ENCODE data around the gene C9orf78.

C9orf78 gene, protein sequence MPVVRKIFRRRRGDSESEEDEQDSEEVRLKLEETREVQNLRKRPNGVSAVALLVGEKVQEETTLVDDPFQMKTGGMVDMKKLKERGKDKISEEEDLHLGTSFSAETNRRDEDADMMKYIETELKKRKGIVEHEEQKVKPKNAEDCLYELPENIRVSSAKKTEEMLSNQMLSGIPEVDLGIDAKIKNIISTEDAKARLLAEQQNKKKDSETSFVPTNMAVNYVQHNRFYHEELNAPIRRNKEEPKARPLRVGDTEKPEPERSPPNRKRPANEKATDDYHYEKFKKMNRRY

DNA sequence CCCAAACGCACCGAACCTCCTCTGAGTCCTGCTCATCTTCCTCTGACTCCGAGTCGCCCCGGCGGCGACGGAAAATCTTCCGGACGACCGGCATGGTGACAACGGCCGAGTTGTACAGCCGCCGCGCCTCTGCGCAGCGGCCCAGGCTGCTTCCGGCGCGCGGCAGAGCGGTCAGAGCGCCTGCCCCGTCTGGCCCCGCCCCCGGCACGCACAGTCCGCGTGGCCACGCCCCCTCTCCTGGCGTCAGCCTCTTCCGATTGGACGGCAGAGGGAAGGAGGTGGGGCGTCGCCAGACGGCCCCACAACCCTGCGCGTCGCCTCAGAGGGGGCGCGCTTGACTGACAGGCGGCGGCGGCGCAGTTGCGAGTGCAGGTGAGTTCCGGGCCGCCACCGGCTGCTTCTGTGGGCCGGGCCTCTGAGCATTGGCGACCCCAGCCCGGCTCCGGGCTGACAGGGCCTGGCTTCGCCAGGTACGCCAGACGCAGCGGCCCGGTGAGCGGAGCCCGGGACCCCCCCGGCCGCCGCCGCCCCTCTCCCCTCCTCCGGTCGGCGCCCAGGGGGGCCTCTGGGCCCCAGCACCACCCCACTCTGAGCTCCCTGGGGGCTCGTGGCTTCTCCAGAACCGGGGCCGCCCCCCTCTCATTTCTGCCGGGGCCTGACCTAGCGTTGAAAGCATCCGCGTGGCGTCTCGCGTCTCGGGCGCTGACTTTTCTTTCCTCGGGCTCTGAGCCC lies at the start of gene C9orf78, which contains the start of gene USP20:
TSS of gene C9orf78 (minus strand) at position 148 of the 732 bp plus-strand sequence. CDS start at position 94, 54 bp downstream.
TSS of gene USP20 (plus strand) at position 331 of the 732 bp plus-strand sequence. CDS start 17,098 bp downstream, outside the sequence.
- peak; percentile 75 for DNase-seq

DNA sequence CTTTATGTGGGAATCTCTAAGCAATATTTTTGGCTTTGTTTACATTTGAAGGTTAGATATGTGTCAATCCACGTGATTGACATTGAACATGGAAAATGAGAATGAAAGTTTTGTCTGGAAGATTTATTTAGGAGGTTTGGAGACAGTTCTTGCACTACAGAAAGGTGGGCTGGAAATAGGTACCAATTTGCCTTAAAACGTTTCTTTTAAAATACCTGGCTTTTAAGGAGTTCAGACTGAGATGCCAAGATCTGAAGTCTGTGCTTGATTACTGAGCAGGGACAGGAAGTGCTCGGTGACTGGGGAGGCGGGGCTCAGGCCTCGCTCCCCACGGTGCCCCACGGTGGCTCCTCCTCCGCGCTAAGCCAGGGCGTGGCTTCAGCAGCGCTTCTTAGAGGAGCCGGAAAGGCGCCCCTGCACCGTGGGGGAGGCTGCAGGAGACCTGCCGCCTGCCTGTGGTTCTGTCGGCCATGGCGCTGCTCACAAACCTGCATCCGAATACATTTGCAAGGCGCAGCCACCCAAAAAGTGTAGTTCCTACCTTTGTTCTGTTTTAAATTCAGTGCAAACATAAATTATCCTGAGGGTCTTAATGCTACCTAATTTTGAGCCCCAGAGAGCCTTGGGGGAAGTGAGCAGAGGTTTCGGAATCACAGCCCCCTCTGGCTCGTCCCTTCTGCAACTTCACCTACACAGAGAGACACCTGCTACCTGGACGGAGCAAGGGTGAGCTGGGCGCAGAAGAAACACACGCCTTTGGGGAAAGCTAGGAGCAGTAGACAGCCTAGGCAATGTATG lies 49.3 kb upstream of the C9orf78 start:
- DNase-seq = peak; percentile 59

DNA sequence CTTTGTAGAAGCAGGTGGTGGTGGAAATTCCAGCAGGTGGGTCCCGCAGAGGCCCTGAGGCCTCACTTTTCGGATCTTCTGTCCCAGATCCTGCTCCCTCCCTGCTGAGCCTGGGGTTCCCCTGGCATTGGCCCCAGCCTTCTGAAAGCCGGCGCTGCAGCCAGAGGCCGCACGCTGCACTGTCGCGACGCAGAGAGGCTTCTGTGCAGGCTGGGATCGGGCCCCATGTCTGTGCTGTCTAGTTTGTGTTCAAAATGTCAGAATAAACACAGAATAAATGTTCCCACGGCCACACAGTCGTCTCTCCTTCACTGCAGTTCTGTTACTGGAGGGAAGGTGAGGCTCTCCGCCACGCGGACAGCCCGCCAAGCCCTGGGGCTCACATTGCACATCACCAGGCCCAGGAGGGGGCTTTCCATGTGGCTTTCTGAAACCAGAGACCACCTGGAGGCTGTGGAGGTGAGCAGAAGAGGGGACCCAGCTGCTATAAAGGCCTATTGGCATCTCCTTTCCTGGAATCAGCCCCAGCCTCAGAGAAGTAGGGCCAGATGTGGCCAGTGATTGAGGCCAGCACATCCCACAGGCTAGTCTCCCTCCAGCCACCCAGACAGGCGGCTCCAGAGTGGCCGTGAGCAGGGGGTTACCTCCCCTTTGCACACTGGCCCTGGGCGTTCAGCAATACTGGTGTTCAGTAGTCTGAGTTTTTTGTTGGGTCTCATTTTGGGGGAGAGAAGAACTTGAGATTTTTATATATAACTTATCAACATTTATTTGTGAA lies 46.7 kb upstream of the C9orf78 start:
- DNase-seq = no peak

DNA sequence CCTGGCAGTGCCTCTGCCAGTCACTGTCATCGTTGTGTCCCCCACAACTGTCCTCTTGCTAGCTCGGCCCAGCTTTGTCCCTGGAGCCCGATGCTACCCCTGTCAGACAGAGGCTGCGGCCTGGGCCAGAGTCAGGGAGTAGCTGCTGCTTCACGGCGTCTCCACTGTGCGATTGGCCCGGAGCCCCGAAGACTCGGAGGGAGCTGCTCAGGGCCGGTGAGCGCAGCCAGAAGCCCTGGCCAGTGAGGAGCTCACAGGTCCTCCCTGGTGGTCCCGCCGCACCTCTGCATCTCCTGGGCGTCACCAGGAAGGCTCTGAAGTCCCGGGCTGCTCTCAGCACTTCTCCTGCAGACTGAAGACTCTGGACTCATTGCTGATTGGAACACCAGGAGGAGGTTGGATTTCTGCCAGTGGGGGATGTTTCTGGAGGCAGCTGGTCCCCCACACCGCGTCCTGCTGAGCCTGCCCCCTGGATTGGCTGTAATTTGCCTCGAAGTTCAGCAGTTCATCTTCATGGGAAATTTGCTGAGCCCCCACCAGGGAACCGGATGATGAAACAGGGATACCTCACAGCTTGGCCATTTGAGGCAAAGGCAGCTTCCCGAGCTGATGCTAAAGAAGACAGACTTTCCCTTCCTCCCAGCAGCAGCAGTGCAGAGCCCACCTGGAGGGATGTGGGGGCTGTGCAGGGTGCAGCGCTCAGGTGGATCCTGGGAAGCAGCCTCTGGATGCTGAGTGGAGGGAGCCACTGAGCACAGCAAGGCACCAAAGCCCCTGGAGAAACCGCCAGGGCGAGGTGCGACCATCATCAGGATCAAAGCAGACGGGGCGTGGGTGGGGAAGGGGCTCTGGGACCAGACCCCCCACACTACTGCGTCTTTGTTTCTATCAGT lies 45.8 kb upstream of the C9orf78 start:
- DNase-seq = no peak

DNA sequence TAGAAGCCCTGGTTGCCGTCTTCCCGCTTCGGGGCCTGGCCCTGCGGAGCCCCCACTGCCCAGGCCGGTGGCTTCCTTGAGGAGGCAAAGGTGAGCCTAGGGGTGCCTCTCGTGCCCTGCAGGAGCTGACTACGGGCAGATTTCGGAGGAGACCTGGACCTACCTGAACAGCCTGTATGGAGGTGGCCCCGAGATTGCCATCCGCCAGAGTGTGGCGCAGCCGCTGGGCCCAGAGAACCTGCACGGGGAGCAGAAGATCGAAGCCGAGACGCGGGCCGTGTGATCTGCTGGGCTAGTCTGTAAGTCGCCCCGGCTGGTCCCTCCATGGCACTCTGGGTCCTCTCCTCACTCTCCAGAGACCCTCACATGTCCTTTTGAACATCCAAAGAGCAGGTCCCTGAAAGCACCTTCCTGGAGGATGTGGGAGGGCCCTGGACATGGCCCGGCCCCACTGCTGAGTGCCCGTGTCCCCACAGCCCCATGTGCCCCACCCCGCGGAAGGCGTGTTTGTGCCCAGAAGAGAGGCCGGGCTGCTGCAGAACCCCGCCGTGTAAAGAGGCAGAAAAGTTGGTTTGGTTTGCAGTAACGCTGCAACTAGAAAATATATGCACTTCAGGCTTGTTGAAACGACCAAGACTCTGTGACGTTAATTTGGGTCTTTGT lies 45.0 kb upstream of the C9orf78 start:
- DNase-seq = no peak

DNA sequence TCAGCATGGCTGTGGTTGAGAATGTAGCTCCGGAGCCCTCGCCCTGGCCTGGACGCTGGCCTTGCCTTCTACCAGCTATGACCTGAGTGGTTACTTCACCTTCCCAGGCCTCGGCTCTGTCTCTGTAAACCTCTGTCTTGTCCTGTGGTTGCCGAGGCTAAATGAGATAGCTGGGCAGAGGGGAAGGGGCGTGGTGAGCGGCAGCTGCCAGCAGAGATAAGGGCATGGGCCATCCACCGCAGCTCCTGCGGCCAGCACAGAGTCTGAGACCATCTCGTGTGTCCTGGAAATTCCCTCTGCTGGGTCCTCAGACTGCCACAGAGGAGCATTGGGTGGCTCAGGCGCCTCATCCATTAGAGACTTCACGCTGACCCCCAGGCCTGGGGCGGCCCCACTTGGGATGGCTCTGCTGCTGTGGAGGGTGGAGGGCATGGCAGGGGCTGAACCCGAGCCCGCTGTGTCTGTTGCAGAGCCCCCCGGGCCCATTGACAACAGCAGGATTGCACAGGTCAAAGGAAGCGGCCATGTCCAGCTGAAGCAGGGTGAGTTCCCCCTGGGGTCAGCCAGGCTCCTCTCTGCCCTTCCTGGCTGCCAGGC lies 44.1 kb upstream of the C9orf78 start:
- DNase-seq = no peak

DNA sequence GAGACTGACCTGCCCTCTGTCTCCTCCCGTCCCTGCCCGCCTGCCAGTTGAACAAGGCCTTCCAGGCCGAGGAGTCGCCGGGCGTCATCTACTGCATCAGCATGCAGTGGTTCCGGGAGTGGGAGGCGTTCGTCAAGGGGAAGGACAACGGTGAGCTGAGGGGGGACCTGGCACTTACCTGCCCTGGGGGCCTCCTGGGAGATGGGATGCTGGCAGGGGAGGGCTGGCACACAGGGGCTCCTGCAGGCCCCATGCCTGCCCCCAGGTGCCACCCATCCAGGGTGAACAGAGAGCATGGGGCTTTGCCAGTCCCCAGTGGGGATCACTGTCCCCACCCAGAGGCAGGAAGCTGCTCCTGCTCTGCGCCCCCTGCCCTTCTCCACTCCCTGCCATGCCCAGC lies 43.2 kb upstream of the C9orf78 start:
- DNase-seq = no peak

DNA sequence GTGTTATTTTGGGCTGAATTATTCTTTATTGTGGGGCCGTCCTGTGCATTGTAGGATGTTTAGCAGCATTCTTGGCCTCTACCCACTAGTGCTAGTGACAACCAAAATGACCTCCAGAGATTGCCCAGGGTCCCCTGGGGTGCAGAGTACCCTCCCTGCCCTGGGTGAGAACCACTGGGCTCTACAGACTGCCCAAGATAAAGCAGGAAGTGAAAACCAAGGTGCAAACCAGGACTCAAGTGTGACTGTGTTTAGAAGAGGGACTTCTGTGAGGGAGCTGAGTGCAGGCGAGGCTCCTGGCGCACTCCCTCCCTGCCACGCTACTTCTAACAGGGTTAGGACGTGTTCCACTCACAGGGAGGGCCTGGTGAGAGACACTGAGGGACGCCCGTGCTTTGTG lies 41.7 kb upstream of the C9orf78 start:
- DNase-seq = no peak

DNA sequence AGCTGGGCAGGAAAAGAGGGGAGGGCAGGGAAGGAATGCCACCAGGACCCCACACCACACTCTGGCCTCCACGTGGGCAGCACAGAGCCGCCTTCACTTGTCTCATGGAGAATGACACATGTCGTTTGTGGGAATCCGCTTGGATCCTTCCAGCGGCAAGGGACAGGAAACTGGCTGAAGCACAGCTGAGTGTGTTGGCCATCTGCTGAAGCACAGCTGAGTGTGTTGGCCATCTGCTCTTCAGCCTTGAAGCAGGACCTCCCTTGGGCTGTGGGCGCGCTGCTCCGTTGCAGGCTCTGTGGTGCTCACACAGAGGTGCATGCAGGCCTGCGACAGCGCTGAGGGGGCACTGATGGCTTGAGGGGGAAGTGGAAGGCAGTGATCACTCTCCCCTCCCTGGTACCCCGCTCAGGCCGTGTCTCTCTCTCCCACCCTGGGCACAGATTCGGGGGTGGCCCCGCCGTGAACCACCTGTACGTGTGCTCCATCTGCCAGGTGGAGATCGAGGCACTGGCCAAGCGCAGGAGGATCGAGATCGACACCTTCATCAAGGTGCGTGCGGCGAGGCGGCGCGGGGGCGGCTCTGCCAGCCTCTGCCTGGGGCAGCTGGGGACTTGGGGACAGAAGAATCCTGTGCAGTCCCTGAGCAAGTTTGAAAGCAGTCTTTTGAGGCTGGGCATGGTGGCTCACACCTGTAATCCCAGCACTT lies 40.8 kb upstream of the C9orf78 start:
- DNase-seq = no peak

DNA sequence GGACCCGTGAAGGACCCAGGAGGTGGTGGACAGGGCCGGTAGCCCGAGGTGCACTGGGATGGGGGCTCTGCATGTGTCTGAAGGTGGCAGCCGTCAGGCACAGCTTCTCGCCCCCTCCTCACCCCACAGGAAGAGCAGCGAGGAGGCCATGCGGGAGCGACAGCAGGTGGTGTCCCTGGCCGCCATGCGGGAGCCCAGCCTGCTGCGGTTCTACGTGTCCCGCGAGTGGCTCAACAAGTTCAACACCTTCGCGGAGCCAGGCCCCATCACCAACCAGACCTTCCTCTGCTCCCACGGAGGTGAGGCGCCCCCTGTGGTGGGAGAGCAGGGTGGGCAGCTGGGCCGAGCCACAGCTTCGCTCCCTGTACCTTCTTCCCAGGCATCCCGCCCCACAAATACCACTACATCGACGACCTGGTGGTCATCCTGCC lies 40.1 kb upstream of the C9orf78 start:
- DNase-seq = no peak

DNA sequence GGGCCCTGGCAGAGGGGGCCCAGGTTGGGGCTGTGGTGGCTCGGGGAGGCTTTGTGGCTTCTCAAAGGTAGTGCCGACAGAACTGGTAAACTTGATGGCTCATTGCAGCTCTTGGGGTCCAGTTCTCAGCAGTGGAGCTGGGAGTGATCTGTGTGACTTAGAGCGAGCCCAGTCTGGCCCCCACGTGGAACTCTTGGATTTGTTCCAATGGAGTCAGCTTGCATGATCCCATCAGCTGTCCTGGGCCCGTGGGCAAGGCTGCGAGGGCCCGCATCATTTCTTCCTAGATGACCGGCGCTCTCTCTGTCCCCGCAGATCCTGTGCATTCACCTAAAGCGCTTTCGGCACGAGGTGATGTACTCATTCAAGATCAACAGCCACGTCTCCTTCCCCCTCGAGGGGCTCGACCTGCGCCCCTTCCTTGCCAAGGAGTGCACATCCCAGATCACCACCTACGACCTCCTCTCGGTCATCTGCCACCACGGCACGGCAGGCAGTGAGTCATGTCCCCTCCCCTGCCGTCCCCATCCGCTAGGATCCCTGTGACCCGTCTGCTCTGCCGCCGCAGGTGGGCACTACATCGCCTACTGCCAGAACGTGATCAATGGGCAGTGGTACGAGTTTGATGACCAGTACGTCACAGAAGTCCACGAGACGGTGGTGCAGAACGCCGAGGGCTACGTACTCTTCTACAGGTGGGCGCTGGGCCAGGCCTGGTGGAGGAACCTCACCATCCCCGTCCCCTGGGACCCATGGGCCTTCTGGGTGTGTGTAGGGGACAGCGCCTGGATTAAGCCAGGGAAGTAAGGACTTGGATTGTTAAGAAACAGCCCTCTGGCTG lies 39.4 kb upstream of the C9orf78 start:
- no peak for DNase-seq

DNA sequence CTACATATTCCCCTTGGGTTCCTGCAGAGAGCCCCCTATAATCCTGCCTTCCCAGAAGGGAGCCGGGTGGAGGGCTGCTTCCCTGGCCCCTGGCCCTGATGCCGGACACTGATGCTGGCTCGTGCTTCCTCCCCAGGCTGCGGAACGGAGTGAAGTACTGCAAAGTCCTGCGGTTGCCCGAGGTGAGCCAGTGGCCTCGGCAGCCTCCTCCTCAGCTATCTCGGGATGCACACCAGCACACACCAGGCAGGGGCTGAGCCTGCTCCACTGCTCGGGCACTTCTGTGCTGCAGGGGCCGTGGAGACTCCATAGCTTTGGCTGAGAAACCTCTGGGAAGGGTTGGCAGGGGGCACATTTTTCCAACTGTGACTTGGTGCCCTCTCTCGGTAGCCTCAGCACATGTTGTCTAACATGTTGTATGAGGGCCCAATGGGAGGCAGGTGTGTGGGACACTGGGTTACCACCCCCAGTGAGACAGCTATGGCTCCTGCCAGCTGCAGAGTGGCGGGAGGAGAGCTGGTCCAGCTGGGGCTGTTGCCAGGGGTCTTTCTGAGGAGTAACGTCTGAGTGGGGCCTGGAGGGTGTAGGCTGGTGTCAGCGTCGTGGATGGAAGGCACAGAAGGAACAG lies 38.6 kb upstream of the C9orf78 start:
- no peak for DNase-seq

DNA sequence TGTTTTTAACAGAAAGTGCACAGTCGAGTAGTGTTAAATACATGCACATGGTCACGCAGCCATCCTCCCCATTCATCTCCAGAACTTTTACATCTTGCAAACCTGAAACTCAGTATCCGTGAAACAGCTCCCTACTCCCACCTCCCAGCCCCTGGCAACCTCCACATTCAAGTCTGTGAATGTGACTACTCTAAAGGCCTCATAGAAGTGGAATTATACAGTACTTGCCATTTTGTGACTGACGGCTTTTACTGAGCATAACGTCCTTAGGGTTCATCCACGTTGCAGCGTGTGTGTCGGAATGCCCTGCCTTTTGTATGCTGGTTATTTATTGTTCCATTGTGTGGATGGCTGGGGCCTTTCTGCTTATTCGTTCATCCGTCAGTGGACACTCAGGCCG lies 36.0 kb upstream of the C9orf78 start:
- DNase-seq = no peak

DNA sequence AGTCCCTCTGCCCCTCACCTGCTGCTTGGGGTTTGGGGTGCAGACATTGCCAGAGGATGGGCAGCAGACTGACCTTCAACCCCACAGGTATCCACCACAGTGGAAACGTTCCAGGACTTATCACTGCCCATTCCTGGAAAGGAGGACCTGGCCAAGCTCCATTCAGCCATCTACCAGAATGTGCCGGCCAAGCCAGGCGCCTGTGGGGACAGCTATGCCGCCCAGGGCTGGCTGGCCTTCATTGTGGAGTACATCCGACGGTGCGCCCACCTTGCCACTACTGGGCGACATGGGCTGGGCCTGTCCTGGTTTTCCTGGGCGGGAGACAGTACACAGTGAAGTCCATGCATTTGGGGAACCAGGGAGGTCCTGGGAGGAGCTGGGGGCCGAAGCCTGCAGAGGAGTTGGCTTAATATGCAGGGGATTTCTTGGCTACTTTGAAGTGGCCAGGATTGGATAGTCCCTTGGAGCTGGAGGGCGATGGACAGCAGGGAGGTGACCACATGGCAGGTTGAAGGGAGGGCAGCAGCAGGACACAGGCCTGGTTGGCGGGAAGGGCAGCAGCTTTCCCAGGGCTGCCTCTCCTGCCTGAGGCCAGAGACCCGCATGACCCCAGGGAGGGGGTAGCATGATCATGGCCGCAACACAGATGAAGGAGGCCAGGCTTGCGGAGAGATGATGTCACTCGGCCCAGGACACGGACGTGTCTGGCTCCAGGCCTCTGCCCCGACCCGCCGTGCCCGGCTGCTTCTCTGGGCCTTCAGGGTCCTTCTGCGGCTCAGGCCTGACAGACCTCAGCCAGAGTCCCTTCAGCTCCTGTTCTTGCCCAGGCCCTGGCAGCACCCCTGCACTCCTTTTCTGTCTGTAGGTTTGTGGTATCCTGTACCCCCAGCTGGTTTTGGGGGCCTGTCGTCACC lies 34.8 kb upstream of the C9orf78 start:
- DNase-seq = no peak

DNA sequence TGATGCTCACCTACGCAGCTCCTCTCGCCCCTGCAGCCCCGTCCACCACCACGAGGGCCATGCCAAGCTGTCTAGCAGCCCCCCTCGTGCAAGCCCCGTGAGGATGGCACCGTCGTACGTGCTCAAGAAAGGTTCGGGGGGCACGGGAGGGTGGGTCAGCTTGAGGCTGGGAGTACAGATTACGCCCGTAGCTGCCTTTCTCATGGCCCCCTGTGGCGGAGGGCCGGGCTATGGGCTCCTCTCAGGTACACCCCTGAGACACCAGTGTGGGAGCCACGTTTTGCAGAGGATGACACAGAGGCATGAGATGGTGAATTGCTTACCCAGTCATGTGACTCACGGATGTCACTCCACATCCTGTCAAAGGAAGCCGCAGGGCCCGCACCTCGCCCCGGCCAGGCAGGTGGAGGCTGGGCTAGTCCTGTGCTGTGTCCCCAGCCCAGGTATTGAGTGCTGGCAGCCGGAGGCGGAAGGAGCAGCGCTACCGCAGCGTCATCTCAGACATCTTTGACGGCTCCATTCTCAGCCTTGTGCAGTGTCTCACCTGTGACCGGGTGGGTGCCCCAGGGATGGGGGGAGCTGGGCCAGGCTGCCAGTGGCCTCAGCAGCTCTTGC lies 33.9 kb upstream of the C9orf78 start:
- no peak for DNase-seq

DNA sequence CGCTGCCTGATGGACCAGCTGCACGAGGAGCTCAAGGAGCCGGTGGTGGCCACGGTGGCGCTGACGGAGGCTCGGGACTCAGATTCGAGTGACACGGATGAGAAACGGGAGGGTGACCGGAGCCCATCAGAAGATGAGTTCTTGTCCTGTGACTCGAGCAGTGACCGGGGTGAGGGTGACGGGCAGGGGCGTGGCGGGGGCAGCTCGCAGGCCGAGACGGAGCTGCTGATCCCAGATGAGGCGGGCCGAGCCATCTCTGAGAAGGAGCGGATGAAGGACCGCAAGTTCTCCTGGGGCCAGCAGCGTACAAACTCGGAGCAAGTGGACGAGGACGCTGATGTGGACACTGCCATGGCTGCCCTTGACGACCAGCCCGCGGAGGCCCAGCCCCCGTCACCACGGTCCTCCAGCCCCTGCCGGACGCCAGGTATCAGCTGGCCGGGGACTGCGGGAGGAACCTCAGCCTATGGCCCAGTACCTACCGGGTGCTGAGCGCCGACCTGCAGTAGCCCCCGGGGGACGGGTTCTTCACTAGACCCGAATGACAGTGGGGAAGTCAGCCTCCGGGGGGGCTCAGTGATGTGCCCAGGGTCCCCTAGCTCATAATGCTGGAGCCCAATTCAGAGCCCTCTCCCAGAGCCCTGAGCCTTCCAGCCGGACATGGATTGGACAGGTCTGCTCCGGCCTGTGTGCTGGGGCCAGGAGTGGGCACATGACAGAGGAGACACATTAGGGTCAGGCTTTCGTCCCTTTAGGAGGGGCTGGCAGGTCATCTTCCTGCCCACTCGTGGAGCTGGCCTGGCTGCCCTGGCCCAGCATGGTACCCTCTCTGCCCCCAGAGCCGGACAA lies 33.2 kb upstream of the C9orf78 start:
- no peak for DNase-seq

All from NCI-H1436 treated with DMSO at 0.1 percent for 48 hours (cell line).